Measurements from ENCODE around the gene SMIM44.

Gene SMIM44

DNA sequence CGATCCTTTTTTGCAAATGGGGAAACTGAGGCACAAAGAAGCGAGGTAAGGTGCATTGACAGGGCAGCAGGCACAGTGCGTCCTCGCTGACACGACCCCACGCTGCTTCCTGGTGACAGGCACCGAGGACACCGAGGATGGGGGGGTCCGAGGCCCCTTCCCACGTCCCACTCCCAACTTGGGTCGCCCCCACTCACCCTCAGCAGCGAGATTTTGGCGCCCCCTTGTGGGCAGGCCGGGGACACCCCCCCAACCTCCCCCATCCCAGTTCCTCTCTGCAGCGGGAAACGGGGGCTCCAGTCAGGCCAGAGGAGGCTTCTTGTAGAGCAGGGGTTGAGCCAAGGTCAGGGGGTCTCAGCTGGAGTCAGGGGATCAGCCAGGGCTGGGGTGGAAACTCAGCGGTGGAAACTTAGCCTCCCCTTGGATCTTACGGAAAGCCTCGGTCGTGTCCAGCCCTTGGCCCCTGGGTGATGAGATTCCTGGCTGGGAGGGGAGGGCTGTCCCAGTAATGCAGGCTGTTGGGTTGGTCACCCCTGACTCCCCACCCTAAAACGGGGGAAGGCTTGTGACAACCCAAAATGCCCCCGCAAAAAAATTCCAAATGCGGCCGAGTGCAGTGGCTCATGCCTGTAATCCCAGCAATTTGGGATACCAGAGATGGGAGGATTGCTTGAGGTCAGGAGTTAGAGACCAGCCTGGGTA, 11.1 kb downstream of the SMIM44 start:
- H3K27ac ChIP-seq, result no peak overlapping the region
- TF ChIP-seq ZFX (IDR thresholded peaks at IDR 0.05), result no peak
- TF ChIP-seq, protein P1, sequence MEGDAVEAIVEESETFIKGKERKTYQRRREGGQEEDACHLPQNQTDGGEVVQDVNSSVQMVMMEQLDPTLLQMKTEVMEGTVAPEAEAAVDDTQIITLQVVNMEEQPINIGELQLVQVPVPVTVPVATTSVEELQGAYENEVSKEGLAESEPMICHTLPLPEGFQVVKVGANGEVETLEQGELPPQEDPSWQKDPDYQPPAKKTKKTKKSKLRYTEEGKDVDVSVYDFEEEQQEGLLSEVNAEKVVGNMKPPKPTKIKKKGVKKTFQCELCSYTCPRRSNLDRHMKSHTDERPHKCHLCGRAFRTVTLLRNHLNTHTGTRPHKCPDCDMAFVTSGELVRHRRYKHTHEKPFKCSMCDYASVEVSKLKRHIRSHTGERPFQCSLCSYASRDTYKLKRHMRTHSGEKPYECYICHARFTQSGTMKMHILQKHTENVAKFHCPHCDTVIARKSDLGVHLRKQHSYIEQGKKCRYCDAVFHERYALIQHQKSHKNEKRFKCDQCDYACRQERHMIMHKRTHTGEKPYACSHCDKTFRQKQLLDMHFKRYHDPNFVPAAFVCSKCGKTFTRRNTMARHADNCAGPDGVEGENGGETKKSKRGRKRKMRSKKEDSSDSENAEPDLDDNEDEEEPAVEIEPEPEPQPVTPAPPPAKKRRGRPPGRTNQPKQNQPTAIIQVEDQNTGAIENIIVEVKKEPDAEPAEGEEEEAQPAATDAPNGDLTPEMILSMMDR (conservative IDR thresholded peaks at IDR 0.05), result peak; percentile 90

DNA sequence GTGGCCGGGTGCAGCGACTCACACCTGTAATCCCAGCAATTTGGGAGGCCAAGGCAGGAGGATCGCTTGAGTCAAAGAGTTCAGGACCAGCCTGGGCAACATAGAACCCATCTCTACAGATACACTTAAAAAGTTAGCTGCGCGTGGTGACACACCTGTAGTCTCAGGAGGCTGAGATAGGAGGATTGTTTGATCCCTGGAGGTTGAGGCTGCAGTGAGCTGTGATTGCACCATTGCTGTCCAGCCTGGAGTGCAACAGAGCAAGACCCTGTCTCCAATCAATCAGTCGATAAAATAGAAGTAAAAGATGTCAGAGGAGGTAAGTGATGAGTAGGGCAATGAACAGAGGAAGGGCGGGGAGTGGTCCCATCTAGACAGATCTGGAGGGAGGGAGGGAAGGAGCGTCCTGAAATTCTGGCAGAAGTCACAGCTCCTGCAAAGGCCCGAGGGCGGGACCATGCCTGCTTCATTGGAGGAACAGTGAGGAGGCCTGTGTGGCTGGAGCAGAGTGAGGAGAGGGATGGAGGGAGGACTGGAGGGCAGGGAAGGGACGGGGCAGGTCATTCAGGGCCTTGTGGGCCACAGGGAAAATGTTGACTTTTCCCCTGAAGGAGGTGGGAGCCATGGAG, 12.6 kb downstream of the SMIM44 start:
- no peak overlapping the region for H3K27ac ChIP-seq
- TF ChIP-seq, protein P1 (conservative IDR thresholded peaks at IDR 0.05), result no peak
- no peak for TF ChIP-seq ZFX (IDR thresholded peaks at IDR 0.05)

DNA sequence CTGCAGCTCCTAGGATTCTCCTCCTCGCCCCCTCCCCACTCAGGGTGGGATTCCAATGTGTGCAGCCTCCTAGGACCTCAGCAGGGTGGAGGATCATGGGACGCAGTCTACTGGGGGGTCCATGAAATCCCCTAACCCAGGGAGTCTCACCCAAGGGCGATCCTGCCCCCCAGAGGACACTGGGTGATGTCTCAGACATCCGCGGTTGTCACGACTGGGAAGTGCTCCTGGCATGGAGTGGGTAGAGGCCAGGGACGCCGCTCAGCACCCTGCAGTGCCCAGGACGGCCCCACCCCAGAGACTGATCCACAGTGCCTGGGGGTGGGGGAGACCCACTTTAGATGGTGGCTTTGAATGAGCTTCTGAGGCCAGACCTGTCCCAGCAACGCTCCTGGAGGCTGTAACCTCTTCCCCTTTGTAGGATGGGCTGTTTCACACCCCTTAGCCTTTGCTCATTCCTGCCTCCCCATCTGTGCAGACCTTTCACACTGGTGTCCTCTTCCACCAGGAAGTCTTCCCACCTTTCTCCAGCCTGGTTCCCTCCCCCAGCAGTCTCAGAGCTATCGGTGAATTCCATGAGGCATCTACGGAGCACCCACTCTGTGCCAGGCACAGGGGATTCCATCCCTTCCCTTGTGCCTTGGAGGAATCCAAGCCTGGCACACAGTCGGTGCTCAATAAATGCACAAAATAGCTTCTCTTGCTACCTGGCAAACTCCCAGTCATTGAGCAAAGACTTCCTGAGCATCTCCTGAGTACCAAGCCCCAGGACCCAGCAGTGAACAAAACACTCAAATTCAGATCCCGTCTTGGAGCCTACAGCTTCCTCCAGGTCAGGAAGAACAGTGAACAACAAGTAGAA, 13.4 kb downstream of the SMIM44 start:
- H3K27ac ChIP-seq, result no peak overlapping the region
- no peak for TF ChIP-seq ZFX (IDR thresholded peaks at IDR 0.05)
- TF ChIP-seq, protein P1 (conservative IDR thresholded peaks at IDR 0.05), result no peak

DNA sequence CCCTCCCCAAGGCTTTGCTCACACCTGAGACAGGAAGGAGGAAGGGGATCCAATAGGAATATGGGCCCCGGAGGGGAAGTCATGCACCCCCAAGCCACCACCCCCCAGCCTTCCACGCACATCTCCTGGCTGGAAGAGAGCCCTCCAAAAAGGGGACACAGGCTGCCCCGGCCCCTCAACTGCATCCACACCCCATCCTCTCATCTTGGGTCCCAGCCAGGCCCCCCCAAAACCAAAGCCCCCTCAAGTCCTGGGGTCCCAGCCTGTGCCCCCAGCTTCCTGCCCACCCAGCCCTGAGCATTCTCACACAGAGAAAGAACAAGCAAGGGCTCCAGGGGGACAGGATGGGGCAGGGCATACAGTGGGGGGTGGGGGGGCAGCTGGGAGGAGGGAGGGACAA, 15.0 kb downstream of the SMIM44 start:
- H3K27ac ChIP-seq, result no peak overlapping the region
- TF ChIP-seq ZFX (IDR thresholded peaks at IDR 0.05), result no peak
- TF ChIP-seq, protein P1 (conservative IDR thresholded peaks at IDR 0.05), result no peak

DNA sequence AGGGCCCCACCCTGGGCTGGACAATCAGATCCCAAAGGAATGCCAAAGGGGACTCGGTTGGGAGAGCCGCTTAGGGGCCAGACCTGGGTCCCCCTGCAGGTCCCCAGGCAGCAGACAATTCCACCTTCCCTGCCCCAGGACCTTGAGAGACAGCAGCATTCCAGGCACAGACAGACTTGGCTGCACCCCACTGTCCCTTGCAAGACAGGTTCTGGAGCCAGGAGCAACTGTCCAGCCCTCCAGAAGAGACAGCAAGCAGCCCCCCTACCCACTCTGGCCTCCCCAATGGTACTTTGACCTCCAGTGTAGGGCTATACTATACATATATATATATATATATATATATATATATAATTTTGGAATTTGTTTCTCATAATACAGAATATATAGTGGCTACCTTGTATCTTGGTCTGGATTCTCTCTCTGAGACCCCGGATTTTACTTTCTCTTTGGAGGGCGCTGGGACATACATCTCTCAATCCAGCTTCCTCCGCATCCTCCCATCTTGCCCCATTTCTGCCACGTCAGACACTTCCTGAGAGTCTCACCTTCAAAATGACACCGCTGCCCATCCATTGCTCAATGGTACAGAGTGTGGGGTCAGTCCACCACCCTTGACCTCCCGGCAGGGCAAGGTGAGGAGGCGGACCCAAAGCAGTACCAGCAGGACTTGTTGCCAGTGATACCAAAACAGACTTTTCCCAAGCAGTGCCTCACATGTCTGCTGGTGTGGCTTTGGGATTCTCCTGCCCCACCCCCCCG, 15.6 kb downstream of the SMIM44 start:
- no peak for TF ChIP-seq ZFX (IDR thresholded peaks at IDR 0.05)
- TF ChIP-seq, protein P1 (conservative IDR thresholded peaks at IDR 0.05), result no peak
- no peak overlapping the region for H3K27ac ChIP-seq

DNA sequence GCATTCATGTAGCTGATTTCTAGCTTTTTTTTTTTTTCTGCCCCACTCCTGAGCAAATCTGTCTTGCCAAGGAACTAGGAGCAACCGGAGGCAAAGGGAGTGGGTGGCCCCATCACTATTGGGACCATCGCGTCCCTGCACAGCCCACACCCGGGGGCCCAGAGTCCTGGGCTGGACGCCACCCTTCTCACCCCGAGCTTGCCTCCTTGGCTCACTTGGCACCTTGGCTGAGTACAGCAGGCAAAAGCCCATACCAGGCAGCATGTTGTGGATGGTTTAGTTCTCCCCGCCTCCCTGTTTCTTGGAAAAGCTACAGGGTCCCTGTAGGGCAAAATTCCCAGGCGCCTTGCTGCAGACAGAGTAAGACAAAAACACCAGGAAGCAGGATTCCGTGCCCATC, 16.6 kb downstream of the SMIM44 start:
- H3K27ac ChIP-seq, result no peak overlapping the region
- TF ChIP-seq ZFX (IDR thresholded peaks at IDR 0.05), result no peak
- TF ChIP-seq, protein P1 (conservative IDR thresholded peaks at IDR 0.05), result no peak

Measured in C4-2B (cell line).